ENCODE results near the gene NMT2.

NMT2 gene

DNA sequence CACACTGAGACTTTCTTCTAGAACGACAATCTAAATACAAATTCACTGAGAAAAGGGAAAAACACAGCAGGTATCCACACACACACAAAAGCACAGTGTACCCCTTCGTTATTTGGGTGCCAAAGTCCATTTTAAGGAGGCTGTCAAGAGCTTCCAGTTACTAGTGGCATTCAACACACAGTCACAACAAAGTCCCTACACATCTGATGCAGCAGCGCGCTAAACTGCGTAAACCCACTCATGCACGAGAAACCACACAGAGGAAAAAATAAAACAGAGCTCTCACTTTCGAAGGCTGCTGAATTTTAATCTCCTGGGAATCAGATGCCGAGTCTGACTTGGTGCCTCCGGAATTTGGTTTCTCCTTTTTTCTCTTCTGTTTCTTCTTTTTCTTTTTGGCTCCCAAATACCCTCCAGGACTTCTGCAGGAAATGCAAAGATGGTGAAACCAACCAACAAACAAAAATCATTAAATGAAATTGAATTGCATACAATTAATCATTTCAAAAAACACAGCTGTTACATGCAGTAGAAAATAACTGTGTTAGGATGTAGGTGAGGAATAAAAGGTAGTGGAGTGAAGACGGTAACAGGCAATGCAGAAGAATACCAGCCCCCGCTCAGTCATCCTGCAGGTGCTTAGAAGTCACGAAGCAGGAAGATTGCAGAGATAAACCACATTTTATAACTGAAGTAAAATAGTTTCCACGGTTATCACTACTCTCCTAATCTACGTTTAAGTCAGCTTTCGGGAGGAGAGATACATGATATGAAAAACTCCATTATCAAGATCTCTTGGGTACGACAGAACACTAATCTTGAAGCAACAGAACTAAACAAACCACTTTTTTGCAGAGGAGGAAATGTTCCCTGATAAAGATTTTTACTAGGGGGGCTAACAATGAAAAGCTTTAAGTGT lies 27.1 kb downstream of the NMT2 start:
- Mint-ChIP-seq H3K9me3 (no peaks in the 10 kb centered on the region), H3K4me1 (peaks cover 14% of the 10 kb centered on the region), H3K4me3 (no peak overlapping the region), H3K27me3 (ENCODE audit: low read depth, poor library complexity) (no peaks in the 10 kb centered on the region), H3K27ac (peak overlapping the region; percentile 41), H3K36me3 (ENCODE audit: low read depth) (peaks cover 33% of the 10 kb centered on the region)
- TF ChIP-seq, protein P1, sequence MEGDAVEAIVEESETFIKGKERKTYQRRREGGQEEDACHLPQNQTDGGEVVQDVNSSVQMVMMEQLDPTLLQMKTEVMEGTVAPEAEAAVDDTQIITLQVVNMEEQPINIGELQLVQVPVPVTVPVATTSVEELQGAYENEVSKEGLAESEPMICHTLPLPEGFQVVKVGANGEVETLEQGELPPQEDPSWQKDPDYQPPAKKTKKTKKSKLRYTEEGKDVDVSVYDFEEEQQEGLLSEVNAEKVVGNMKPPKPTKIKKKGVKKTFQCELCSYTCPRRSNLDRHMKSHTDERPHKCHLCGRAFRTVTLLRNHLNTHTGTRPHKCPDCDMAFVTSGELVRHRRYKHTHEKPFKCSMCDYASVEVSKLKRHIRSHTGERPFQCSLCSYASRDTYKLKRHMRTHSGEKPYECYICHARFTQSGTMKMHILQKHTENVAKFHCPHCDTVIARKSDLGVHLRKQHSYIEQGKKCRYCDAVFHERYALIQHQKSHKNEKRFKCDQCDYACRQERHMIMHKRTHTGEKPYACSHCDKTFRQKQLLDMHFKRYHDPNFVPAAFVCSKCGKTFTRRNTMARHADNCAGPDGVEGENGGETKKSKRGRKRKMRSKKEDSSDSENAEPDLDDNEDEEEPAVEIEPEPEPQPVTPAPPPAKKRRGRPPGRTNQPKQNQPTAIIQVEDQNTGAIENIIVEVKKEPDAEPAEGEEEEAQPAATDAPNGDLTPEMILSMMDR (IDR thresholded peaks at IDR 0.05) = no peak
- no peak for DNase-seq

DNA sequence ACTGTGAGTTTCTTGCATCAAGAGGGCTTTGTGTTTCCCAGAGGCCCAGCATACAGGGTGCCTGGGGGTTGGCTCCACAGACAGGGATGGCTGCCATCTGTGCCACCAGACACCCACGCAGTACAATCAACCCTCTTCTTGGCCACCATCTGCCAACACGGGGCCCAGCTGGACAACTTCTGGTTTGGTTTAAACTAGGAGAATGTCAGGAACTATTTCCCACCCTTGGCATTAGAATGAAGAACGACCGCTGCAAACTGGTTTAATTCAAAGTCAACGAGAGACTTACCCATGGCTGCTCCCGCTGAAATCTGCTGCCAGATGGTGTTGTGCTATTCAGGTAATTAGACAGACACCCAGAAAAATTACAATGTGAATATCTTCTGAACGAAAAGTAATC lies 27.8 kb downstream of the NMT2 start:
- TF ChIP-seq, protein P1 (IDR thresholded peaks at IDR 0.05) = no peak
- H3K4me1 Mint-ChIP-seq = peaks cover 14% of the 10 kb centered on the region

DNA sequence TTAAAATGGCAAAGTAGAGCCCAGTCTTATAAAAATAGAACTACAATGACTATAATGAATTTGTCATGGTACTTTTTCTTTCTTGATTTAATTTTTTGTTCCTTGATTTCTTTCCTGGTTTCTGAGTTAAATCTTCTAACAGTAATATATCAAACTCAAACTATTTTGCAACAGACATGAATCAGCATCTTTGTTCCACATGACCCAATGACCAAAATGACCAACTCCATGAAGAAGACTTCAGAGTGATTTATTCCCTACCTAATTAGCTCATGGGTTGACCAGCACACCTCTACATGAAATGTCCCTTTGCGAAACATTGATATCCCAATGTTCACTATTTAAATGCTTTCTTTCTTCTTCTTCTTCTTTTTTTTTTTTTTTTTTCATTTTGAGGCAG lies 30.9 kb downstream of the NMT2 start:
- no peak for DNase-seq
- no peak overlapping the region for H3K4me3 Mint-ChIP-seq
- H3K4me1 Mint-ChIP-seq = peaks cover 14% of the 10 kb centered on the region
- no peaks in the 10 kb centered on the region for H3K27me3 Mint-ChIP-seq (ENCODE audit: low read depth, poor library complexity)
- TF ChIP-seq, protein P1 (IDR thresholded peaks at IDR 0.05) = no peak
- no peak overlapping the region for H3K27ac Mint-ChIP-seq
- peaks cover 59% of the 10 kb centered on the region for H3K36me3 Mint-ChIP-seq (ENCODE audit: low read depth)
- no peaks in the 10 kb centered on the region for H3K9me3 Mint-ChIP-seq

More for the DNA sequence above, 27.8 kb downstream of the NMT2 start:
- Mint-ChIP-seq H3K27ac (no peak overlapping the region), H3K36me3 (ENCODE audit: low read depth) (peaks cover 33% of the 10 kb centered on the region), H3K27me3 (ENCODE audit: low read depth, poor library complexity) (no peaks in the 10 kb centered on the region), H3K9me3 (no peaks in the 10 kb centered on the region), H3K4me3 (no peak overlapping the region)
- DNase-seq = no peak

DNA sequence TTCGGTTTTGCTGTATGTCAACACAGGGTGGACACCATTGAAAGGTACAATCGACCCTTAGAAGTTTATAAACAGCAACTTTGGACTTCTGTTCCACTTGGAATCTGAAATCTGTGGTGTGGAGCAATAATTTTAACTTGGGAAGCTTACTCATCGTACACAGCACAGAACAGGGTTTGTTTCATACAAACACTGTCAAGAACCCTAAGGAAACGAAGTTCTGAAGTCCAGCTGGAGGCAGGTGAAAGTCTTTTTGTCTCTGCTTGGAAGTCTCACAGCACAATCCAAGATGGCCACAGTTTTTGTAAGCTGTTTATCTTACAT lies 31.5 kb downstream of the NMT2 start:
- peaks cover 61% of the 10 kb centered on the region for H3K36me3 Mint-ChIP-seq (ENCODE audit: low read depth)
- TF ChIP-seq, protein P1 (IDR thresholded peaks at IDR 0.05) = no peak
- no peaks in the 10 kb centered on the region for H3K9me3 Mint-ChIP-seq
- H3K4me3 Mint-ChIP-seq = no peak overlapping the region
- H3K27me3 Mint-ChIP-seq (ENCODE audit: low read depth, poor library complexity) = peaks cover 2% of the 10 kb centered on the region
- DNase-seq = no peak
- H3K27ac Mint-ChIP-seq = no peak overlapping the region
- H3K4me1 Mint-ChIP-seq = peaks cover 13% of the 10 kb centered on the region

DNA sequence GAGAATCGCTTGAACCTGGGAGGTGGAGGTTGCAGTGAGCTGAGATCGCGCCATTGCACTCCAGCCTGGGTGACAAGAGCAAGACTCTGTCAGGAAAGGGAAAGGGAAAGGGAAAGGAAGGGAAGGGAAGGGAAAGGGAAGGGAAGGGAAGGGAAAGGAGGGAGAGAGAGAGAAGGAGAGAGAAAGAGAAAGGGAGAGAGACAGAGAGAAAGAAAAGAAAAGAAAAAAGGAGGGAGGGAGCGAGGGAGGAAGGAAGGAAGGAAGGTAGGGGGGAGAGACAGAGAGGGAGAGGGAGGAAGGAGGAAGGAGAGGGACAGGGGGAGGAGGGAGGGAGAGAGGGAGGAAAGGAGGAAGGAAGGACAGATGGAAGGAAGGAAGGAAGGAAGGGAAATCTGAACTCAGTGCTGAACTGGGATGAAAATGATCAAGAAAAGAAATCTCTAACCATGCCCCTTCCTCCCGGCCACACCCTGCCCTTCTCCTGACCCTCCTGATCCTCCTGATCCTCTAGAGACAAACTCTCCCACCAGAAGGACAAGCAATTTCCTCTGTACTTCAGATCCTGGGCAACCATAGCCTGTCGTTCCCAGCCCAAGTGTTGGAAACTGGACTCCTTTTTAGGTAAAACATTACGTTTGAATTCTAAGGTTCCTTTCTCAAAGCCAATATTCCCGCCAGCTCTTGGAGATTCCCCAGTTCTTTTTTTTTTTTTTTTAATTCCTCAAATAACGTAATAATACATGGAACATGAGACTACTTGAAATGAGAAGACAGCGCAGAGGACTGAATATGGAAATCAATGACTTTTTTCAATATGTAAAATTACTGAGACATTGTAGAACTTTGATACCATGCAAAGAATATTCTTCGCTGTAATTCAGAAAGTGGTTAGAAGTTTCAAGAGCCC lies 32.1 kb downstream of the NMT2 start:
- Mint-ChIP-seq H3K4me1 (peaks cover 7% of the 10 kb centered on the region), H3K4me3 (no peak overlapping the region), H3K9me3 (no peaks in the 10 kb centered on the region), H3K27me3 (ENCODE audit: low read depth, poor library complexity) (peaks cover 2% of the 10 kb centered on the region), H3K27ac (peak overlapping the region; percentile 66), H3K36me3 (ENCODE audit: low read depth) (peaks cover 67% of the 10 kb centered on the region)
- TF ChIP-seq, protein P1 (IDR thresholded peaks at IDR 0.05) = no peak
- DNase-seq = no peak
